MV-4-11 (cell line): ENCODE data around the gene LRRC8D.
"Not testable (repeated sequence)": the region's sequence is repeated elsewhere in the genome, so short reads cannot be mapped to it uniquely, and the experiment has no call there.

Source experiments
- DNase-seq: peaks from one replicate; lab custom pipeline; 2025; lab: John Stamatoyannopoulos, UW

LRRC8D gene

GRCh38 chr1:89962024-89962741, 141.4 kb downstream of the LRRC8D start:
- DNase-seq: no peak

- no peak for DNase-seq
These were observed 141.9 kb downstream of the LRRC8D start for GRCh38 chr1:89962742-89963075.

- no peak for DNase-seq
These were observed 144.4 kb downstream of the LRRC8D start for GRCh38 chr1:89965193-89965768.

- DNase-seq: no peak
These were observed 145.8 kb downstream of the LRRC8D start for GRCh38 chr1:89966656-89967055.

- DNase-seq: no peak
These were observed 150.8 kb downstream of the LRRC8D start for GRCh38 chr1:89971600-89971999.

- no peak for DNase-seq
These were observed 151.2 kb downstream of the LRRC8D start for GRCh38 chr1:89972024-89972423.

- DNase-seq: no peak
These were observed 152.8 kb downstream of the LRRC8D start for GRCh38 chr1:89973471-89974127.

- DNase-seq: no peak
These were observed 153.4 kb downstream of the LRRC8D start for GRCh38 chr1:89974256-89974655.

- DNase-seq: no peak
These were observed 154.1 kb downstream of the LRRC8D start for GRCh38 chr1:89974696-89975470.

- DNase-seq: peak; percentile 77
These were observed 154.8 kb downstream of the LRRC8D start for GRCh38 chr1:89975540-89976125.

GRCh38 chr1:89978755-89979154, 157.9 kb downstream of the LRRC8D start:
- DNase-seq: no peak

- no peak for DNase-seq
These were observed 159.8 kb downstream of the LRRC8D start for GRCh38 chr1:89980605-89981004.

GRCh38 chr1:89982846-89983245, 162.0 kb downstream of the LRRC8D start:
- DNase-seq: not testable (repeated sequence)

- not testable (repeated sequence) for DNase-seq
These were observed 163.8 kb downstream of the LRRC8D start for GRCh38 chr1:89984564-89985116.

- no peak for DNase-seq
These were observed 165.2 kb downstream of the LRRC8D start for GRCh38 chr1:89986020-89986419.
